Muscle of leg (tissue), 11 donors: ENCODE results near the gene ZNF76. TPM values are rescaled to one million over a fixed set of nuclear protein-coding genes. Genes with fewer than 3 reads are reported as not detected.
A peak's percentile ranks its signal among the peaks of the same experiment; 100 is the strongest.
"Not testable (repeated sequence)": the region's sequence is repeated elsewhere in the genome, so short reads cannot be mapped to it uniquely, and the experiment has no call there.

Source experiments
- DNase-seq: peaks from one replicate; pipeline ENCODE4 v3.0.0; 2013
- H3K27ac ChIP-seq: one replicate; pipeline ENCODE4 v1.5.1; 2013; ENCODE audit warnings: mild to moderate bottlenecking, low read length, control low read depth
- H3K27me3 ChIP-seq: one replicate; pipeline ENCODE4 v1.6.1; 2013; ENCODE audit warnings: low read length; ENCODE audit not compliant: control insufficient read depth, insufficient read depth
- H3K36me3 ChIP-seq: one replicate; pipeline ENCODE4 v1.6.1; 2013; ENCODE audit warnings: low read length; ENCODE audit not compliant: control insufficient read depth, insufficient read depth
- H3K4me1 ChIP-seq: one replicate; pipeline ENCODE4 v1.6.1; 2013; ENCODE audit warnings: low read length; ENCODE audit not compliant: control insufficient read depth, insufficient read depth
- H3K4me3 ChIP-seq: one replicate; pipeline ENCODE4 v1.5.1; 2013; ENCODE audit warnings: low read length, control low read depth
- H3K9me3 ChIP-seq: replicated peaks from 2 replicates; pipeline ENCODE4 v1.6.1; 2013; ENCODE audit warnings: low read depth, low read length; ENCODE audit not compliant: control insufficient read depth
- WGBS: methylation state at CpG from one replicate; pipeline ENCODE4 v1.1.5; 2013; ENCODE audit warnings: missing lambda C conversion rate; ENCODE audit not compliant: insufficient coverage; 5-methylcytosine and 5-hydroxymethylcytosine counted together
- polyA plus RNA-seq, 8 donors: library from polyadenylated mRNA; unstranded; fragments of 120-200 nt; gene quantifications; one replicate each; pipeline versions ENCODE4 v1.2.1 to v1.2.3, GENCODE V29; 2013; ENCODE audit warnings: inconsistent platforms in 1 of 8, low replicate concordance in 1 of 8; ENCODE audit not compliant: insufficient read length in 8 of 8, insufficient read depth in 1 of 8
- total RNA-seq: library from RNA; stranded (reverse); fragments of 120-200 nt; gene quantifications from one replicate; pipeline ENCODE4 v1.2.4, GENCODE V29; 2013

ZNF76 gene
- total and polyA plus RNA-seq, 9 donors = 13.7 to 37.1 (median 24.3) TPM

- peak within 1 kb of the TSS; percentile 59 for H3K4me3 ChIP-seq
- DNase-seq = peak; percentile 95
- H3K27ac ChIP-seq = peak within 1 kb of the TSS; percentile 65
- H3K9me3 ChIP-seq = no peaks in the 10 kb centered on the region
- no peaks in the 10 kb centered on the region for H3K27me3 ChIP-seq
- WGBS = 12% methylated on average over 33 of the region's 35 CpGs
- peaks cover 18% of the 10 kb centered on the region for H3K4me1 ChIP-seq
- peaks cover 37% of the 10 kb centered on the region for H3K36me3 ChIP-seq
These were observed 38.3 kb downstream of the ZNF76 start, which contains the start of gene DEF6 for GRCh38 chr6:35297601-35298481. Gene DEF6 (plus strand): TSS chr6:35297818. CDS start chr6:35297857, 39 bp downstream.

DNA sequence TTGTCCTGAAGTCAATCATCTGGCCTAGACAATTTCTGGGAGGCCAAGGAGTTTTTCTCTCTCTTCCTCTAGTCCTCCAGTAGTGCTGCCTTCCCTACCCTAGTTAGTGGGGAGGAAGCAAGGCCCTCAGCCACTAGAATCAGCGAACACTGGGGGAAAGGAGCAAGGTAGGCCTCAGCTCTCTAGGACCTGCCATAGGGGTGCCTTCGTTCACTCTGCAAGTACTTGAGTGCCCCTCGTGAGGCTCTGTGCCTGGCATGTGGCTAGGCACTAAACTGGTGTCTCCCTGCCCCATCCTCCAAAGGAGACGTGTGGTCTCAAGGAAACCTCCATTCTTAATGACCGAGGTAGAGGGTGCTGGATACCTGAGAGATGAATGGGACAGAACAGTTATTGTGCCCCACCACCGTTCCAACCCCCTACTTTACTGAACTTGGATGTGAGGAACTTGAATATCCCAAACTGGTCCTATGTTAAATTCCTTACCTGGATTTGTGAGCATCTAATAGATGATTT lies 39.1 kb downstream of the ZNF76 start:
- H3K27ac ChIP-seq = peak overlapping the region; percentile 42
- H3K4me3 ChIP-seq = peak overlapping the region; percentile 59
- peaks cover 18% of the 10 kb centered on the region for H3K4me1 ChIP-seq
- no peaks in the 10 kb centered on the region for H3K9me3 ChIP-seq
- no peaks in the 10 kb centered on the region for H3K27me3 ChIP-seq
- WGBS = 88% methylated on average over 1 of the region's 6 CpGs
- peaks cover 29% of the 10 kb centered on the region for H3K36me3 ChIP-seq
- no peak for DNase-seq

GRCh38 chr6:35299674-35300073 lies 40.1 kb downstream of the ZNF76 start:
- peak; percentile 55 for DNase-seq
- Histone ChIP-seq H3K27ac (no peak overlapping the region), H3K36me3 (peaks cover 21% of the 10 kb centered on the region), H3K4me3 (peak overlapping the region; percentile 10), H3K4me1 (peaks cover 18% of the 10 kb centered on the region), H3K27me3 (no peaks in the 10 kb centered on the region), H3K9me3 (no peaks in the 10 kb centered on the region)
- 80% methylated on average over 4 of the region's 4 CpGs for WGBS

GRCh38 chr6:35300848-35301247 lies 41.3 kb downstream of the ZNF76 start:
- H3K4me1 ChIP-seq = peaks cover 18% of the 10 kb centered on the region
- no peak for DNase-seq
- H3K9me3 ChIP-seq = no peaks in the 10 kb centered on the region
- H3K4me3 ChIP-seq = no peak overlapping the region
- H3K27me3 ChIP-seq = no peaks in the 10 kb centered on the region
- no peak overlapping the region for H3K27ac ChIP-seq
- H3K36me3 ChIP-seq = peaks cover 9% of the 10 kb centered on the region

- Histone ChIP-seq H3K4me1 (peaks cover 5% of the 10 kb centered on the region), H3K36me3 (no peaks in the 10 kb centered on the region), H3K9me3 (no peaks in the 10 kb centered on the region), H3K4me3 (no peak overlapping the region), H3K27ac (no peak overlapping the region), H3K27me3 (no peaks in the 10 kb centered on the region)
- 41% methylated on average over 4 of the region's 6 CpGs for WGBS
- DNase-seq = peak; percentile 31
These were observed 43.2 kb downstream of the ZNF76 start for GRCh38 chr6:35302604-35303241.

DNA sequence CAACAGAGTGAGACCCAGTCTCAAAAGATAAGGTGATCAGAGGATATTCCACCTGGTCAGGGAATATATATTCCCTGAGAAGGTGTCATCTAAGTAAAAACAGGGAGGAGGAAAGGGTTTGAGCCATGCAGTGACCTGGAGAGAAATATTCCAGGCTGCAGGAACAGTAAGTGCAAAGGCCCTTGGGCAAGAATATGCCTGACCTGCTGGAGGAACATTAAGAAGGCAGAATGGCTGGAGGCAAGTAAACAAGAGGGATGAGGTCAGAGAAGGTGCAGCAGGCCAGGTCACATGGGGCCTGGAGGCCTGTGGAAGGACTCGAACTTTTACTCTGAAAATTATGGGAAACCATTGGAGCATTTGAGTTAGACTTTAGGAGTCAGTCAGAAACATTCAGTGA lies 44.8 kb downstream of the ZNF76 start:
- no peaks in the 10 kb centered on the region for H3K36me3 ChIP-seq
- H3K27ac ChIP-seq = no peak overlapping the region
- H3K27me3 ChIP-seq = no peaks in the 10 kb centered on the region
- H3K9me3 ChIP-seq = no peaks in the 10 kb centered on the region
- H3K4me1 ChIP-seq = no peaks in the 10 kb centered on the region
- no peak for DNase-seq
- 80% methylated on average over 1 of the region's 1 CpG for WGBS
- H3K4me3 ChIP-seq = no peak overlapping the region

GRCh38 chr6:35305117-35305516 lies 45.6 kb downstream of the ZNF76 start:
- H3K4me3 ChIP-seq = no peak overlapping the region
- H3K27me3 ChIP-seq = no peaks in the 10 kb centered on the region
- H3K4me1 ChIP-seq = no peaks in the 10 kb centered on the region
- no peaks in the 10 kb centered on the region for H3K9me3 ChIP-seq
- no peak for DNase-seq
- WGBS = no CpG with 5 or more reads among the region's 8 CpGs
- no peak overlapping the region for H3K27ac ChIP-seq
- H3K36me3 ChIP-seq = no peaks in the 10 kb centered on the region

GRCh38 chr6:35307138-35307537 lies 47.6 kb downstream of the ZNF76 start:
- H3K9me3 ChIP-seq, H3K27ac ChIP-seq, DNase-seq, H3K27me3 ChIP-seq, H3K4me1 ChIP-seq, H3K4me3 ChIP-seq, H3K36me3 ChIP-seq: not testable (repeated sequence)
- WGBS = 87% methylated on average over 15 of the region's 15 CpGs

- whole genome bisulfite sequencing = no CpG with 5 or more reads among the region's 2 CpGs
- H3K4me1 ChIP-seq, DNase-seq, H3K27ac ChIP-seq, H3K4me3 ChIP-seq, H3K27me3 ChIP-seq, H3K36me3 ChIP-seq, H3K9me3 ChIP-seq: not testable (repeated sequence)
These were observed 49.0 kb downstream of the ZNF76 start for GRCh38 chr6:35308543-35308942.

GRCh38 chr6:35309611-35310264 lies 50.2 kb downstream of the ZNF76 start:
- Histone ChIP-seq H3K4me3 (no peak overlapping the region), H3K36me3 (no peaks in the 10 kb centered on the region), H3K27ac (no peak overlapping the region), H3K9me3 (no peaks in the 10 kb centered on the region), H3K27me3 (no peaks in the 10 kb centered on the region), H3K4me1 (peaks cover 2% of the 10 kb centered on the region)
- 78% methylated on average over 9 of the region's 9 CpGs for WGBS
- no peak for DNase-seq
